Aorta (tissue), 5 donors: ENCODE results near the gene PLIN4. TPM values are rescaled to one million over a fixed set of nuclear protein-coding genes. Genes with fewer than 3 reads are reported as not detected.

Source experiments
- ATAC-seq: fragments of 200-7000 bp; cut with Tn5 transposase; one replicate; pipeline ENCODE4 v1.9.1; 2022; ENCODE audit warnings: moderate library complexity; ENCODE audit not compliant: low FRiP score
- DNase-seq, 2 donors: peaks; one replicate each; pipeline ENCODE4 v3.0.0-alpha.2; 2020
- H3K27ac ChIP-seq, 2 donors: one replicate each; pipeline ENCODE4 v1.5.1; 2013; ENCODE audit warnings: low read length in 2 of 2, mild to moderate bottlenecking in 2 of 2, moderate library complexity in 2 of 2, control low read depth in 1 of 2, inconsistent platforms in 1 of 2, low read depth in 1 of 2
- H3K27me3 ChIP-seq, 2 donors: one replicate each; pipeline ENCODE4 v1.6.1; 2013; ENCODE audit warnings: control low read depth in 1 of 2, low read length in 1 of 2, mild to moderate bottlenecking in 1 of 2, moderate library complexity in 1 of 2; ENCODE audit not compliant: insufficient read depth in 2 of 2, control insufficient read depth in 1 of 2
- H3K36me3 ChIP-seq, 2 donors: one replicate each; pipeline ENCODE4 v1.6.1; 2013; ENCODE audit warnings: control low read depth in 1 of 2, low read length in 1 of 2, mild to moderate bottlenecking in 1 of 2; ENCODE audit not compliant: insufficient read depth in 2 of 2, control insufficient read depth in 1 of 2
- H3K4me1 ChIP-seq, 2 donors: one replicate each; pipeline ENCODE4 v1.6.1; 2013; ENCODE audit warnings: low read length in 2 of 2, control low read depth in 1 of 2, mild to moderate bottlenecking in 1 of 2, moderate library complexity in 1 of 2; ENCODE audit not compliant: insufficient read depth in 2 of 2, control insufficient read depth in 1 of 2
- H3K4me3 ChIP-seq, 2 donors: one replicate each; pipeline ENCODE4 v1.5.1; 2013; ENCODE audit warnings: low read length in 2 of 2, control low read depth in 1 of 2, mild to moderate bottlenecking in 1 of 2
- H3K9me3 ChIP-seq: one replicate; pipeline ENCODE4 v1.6.1; 2013; ENCODE audit warnings: mild to moderate bottlenecking, low read length; ENCODE audit not compliant: control insufficient read depth
- WGBS, 2 donors: extraction: QIAGEN DNeasy Blood & Tissue Kit; methylation state at CpG; one replicate each; pipeline ENCODE4 v1.1.7; 2013; 5-methylcytosine and 5-hydroxymethylcytosine counted together
- intact Hi-C, 2 donors: fragments of 100-400 bp; cut with DNase I; formaldehyde crosslinking; loops; one replicate each; pipeline versions ENCODE4 v1.14.2 to v1.15.0; 2022
- polyA plus RNA-seq, 2 donors: library from polyadenylated mRNA; stranded (reverse); fragments of 200-250 nt; gene quantifications; one replicate each; pipeline ENCODE4 v1.2.3, GENCODE V29; 2013
- total RNA-seq, 2 donors: library from RNA; stranded (reverse); fragmentation: NEBNext Ultra II Directional; extraction: Animal tissue kit (Norgen Biotek cat#: 25700); gene quantifications; one replicate each; pipeline ENCODE4 v1.2.1, GENCODE V29; 2021
- donor health status: healthy with polysubstance abuse.
- donor health status: Bipolar disorder and iron deficiency.
- donor health status: DM: no; HTN: no; CAD: no.
- donor health status: DM: no; HTN: no; CAD: no.
- donor health status: DM: yes; HTN: yes; CAD: no.

Gene PLIN4
- total and polyA plus RNA-seq, 4 donors, result 0.61 to 7.4 (median 3.2) TPM

DNA sequence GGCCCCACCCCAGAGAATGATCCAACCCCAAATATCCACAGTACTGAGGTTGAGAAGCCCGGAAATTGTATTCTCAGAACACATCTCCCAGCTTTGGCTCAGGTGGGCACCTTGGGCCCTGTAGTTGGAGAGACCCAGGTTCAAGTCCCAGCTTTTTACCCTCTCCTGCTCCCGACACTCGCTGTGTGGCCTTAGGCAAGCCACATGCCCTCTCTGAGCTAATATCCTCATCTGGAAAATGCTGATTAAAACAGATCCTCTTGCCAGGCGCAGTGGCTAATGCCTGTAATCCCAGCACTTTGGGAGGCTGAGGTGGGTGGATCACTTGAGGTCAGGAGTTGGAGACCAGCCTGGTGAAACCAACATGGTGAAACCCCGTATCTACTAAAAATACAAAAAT, 2.6 kb downstream of the PLIN4 start:
- intact Hi-C loops, result no loop called here
- H3K36me3 ChIP-seq, result no peaks in the 10 kb centered on the region
- no peak overlapping the region for H3K27ac ChIP-seq
- ATAC-seq (no peak), DNase-seq (no peak)
- H3K4me1 ChIP-seq, result no peaks in the 10 kb centered on the region
- no peaks in the 10 kb centered on the region for H3K27me3 ChIP-seq
- 88% methylated on average over 5 of the region's 5 CpGs for WGBS, 2 donors
- H3K4me3 ChIP-seq, result no peak overlapping the region
- no peaks in the 10 kb centered on the region for H3K9me3 ChIP-seq

DNA sequence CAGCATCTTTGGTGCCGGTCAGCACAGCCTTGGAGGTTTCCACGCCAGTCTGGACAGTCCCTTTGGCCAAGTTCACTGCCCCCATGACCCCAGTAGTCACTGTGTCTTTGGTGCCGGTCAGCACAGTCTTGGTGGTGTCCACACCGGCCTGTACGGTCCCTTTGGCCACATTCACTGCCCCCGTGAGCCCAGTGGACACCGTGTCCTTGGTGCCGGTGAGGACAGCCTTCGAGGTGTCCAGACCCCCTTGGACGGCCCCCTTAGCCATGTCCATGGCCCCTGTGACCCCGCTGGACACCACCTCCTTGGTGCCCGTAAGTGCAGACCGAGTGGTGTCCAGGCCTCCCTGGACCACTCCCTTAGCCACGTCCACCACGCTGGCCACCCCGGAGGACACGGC, 5.0 kb downstream of the PLIN4 start:
- H3K4me3 ChIP-seq, result no peak overlapping the region
- intact Hi-C loops, result no loop called here
- DNase-seq, result no peak
- 89 to 91% methylated on average over 17 of the region's 17 CpGs for WGBS, 2 donors
- no peaks in the 10 kb centered on the region for H3K4me1 ChIP-seq
- ATAC-seq, result no peak
- H3K36me3 ChIP-seq, result no peaks in the 10 kb centered on the region
- H3K27me3 ChIP-seq, result no peaks in the 10 kb centered on the region
- H3K27ac ChIP-seq, result no peak overlapping the region
- H3K9me3 ChIP-seq, result no peaks in the 10 kb centered on the region

DNA sequence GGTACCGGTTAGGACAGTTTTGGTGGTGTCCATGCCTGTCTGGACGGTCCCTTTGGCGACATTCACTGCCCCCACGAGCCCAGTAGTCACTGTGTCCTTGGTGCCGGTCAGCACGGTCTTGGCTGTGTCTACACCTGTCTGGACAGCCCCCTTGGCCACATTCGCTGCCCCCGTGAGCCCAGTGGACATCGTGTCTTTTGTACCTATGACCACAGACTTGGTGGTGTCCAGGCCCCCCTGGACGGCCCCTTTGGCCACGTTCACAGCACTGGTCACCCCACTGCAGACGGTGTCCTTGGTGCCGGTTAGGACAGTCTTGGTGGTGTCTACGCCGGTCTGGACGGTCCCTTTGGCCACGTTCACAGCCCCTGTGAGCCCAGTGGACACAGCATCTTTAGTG, 6.2 kb downstream of the PLIN4 start:
- no peak for DNase-seq
- WGBS, 2 donors, result 90 to 91% methylated on average over 17 of the region's 17 CpGs
- ATAC-seq, result no peak
- no peak overlapping the region for H3K4me3 ChIP-seq
- intact Hi-C loops, result no loop called here
- H3K4me1 ChIP-seq, result no peaks in the 10 kb centered on the region
- H3K27ac ChIP-seq, result no peak overlapping the region
- H3K36me3 ChIP-seq, result no peaks in the 10 kb centered on the region
- no peaks in the 10 kb centered on the region for H3K27me3 ChIP-seq
- H3K9me3 ChIP-seq, result no peaks in the 10 kb centered on the region

- Histone ChIP-seq H3K9me3 (no peaks in the 10 kb centered on the region), H3K4me1 (no peaks in the 10 kb centered on the region), H3K36me3 (no peaks in the 10 kb centered on the region), H3K27ac (no peak overlapping the region), H3K4me3 (no peak overlapping the region), H3K27me3 (no peaks in the 10 kb centered on the region)
- DNase-seq (no peak), ATAC-seq (no peak)
- intact Hi-C loops, result no loop called here
- WGBS, 2 donors, result 86 to 89% methylated on average over 26 to 27 of the region's 27 CpGs
Measured at GRCh38 chr19:4511300-4512054, 6.8 kb downstream of the PLIN4 start.

DNA sequence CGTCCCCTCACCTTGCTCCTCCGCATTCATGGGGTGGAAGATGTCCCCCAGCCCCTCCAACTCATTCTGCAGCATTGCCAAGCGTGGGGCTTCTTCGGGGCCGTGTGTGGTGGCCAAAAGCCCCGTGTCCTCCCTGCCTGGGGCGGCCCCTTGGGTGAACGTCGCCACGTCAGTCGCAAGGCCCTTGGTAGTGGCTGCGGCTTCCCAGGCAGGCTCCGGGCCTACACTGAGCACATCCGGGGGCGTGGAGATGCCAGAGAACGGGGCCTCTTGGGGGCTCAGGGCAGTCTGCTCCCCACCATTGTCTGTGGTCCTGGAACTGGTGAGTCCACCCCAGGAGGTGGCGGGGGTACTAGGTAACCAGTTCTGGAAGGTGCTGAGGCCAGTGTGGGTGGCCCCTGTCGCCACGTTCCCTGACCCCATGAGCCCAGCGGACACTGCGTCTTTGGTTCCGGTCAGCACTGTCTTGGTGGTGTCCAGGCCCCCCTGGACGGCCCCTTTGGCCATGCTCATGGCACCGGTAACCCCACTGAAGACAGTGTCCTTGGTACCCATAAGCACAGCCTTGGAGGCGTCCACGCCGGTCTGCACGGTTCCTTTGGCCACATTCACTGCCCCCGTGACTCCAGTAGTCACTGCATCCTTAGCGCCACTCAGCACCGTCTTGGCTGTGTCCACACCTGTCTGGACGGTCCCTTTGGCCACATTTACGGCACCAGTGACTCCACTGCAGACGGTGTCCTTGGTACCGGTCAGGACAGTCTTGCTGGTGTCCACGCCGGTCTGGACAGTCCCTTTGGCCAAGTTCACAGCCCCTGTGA, 7.6 kb downstream of the PLIN4 start:
- DNase-seq, result no peak
- no peaks in the 10 kb centered on the region for H3K9me3 ChIP-seq
- no peak overlapping the region for H3K27ac ChIP-seq
- H3K4me1 ChIP-seq, result no peaks in the 10 kb centered on the region
- no peak for ATAC-seq
- intact Hi-C loops, result no loop called here
- no peaks in the 10 kb centered on the region for H3K36me3 ChIP-seq
- no peaks in the 10 kb centered on the region for H3K27me3 ChIP-seq
- H3K4me3 ChIP-seq, result no peak overlapping the region
- WGBS, 2 donors, result 86 to 88% methylated on average over 37 of the region's 37 CpGs

- intact Hi-C loops, result no loop called here
Measured at GRCh38 chr19:4508698-4509097, 9.6 kb downstream of the PLIN4 start.

GRCh38 chr19:4507804-4508203, 10.5 kb downstream of the PLIN4 start:
- Histone ChIP-seq H3K9me3 (no peaks in the 10 kb centered on the region), H3K36me3 (peaks cover 0 to under 1% of the 10 kb centered on the region in 2 donors), H3K4me3 (no peak overlapping the region), H3K4me1 (no peaks in the 10 kb centered on the region), H3K27me3 (no peaks in the 10 kb centered on the region), H3K27ac (no peak overlapping the region)
- WGBS, 2 donors, result 77 to 81% methylated on average over 17 of the region's 17 CpGs
- no peak for ATAC-seq
- intact Hi-C loops, result no loop called here
- no peak for DNase-seq

More at GRCh38 chr19:4508698-4509097, 9.6 kb downstream of the PLIN4 start:
- Histone ChIP-seq H3K4me3 (no peak overlapping the region), H3K9me3 (no peaks in the 10 kb centered on the region), H3K27me3 (no peaks in the 10 kb centered on the region), H3K27ac (no peak overlapping the region), H3K4me1 (no peaks in the 10 kb centered on the region), H3K36me3 (no peaks in the 10 kb centered on the region)
- DNase-seq, result no peak
- ATAC-seq, result no peak
- 90 to 92% methylated on average over 18 to 21 of the region's 21 CpGs for WGBS, 2 donors

GRCh38 chr19:4507150-4507452, 11.2 kb downstream of the PLIN4 start:
- H3K4me1 ChIP-seq, result no peaks in the 10 kb centered on the region
- no peaks in the 10 kb centered on the region for H3K9me3 ChIP-seq
- whole genome bisulfite sequencing, 2 donors, result 74 to 76% methylated on average over 12 of the region's 12 CpGs
- ATAC-seq (no peak), DNase-seq (no peak)
- intact Hi-C loops, result no loop called here
- H3K27me3 ChIP-seq, result no peaks in the 10 kb centered on the region
- H3K4me3 ChIP-seq, result no peak overlapping the region
- peaks cover 0 to 4% of the 10 kb centered on the region in 2 donors for H3K36me3 ChIP-seq
- H3K27ac ChIP-seq, result no peak overlapping the region
